Lower leg skin (tissue), 3 donors: ENCODE data around the gene FAM210B.

Experiments used
- POLR2A ChIP-seq, 2 donors: fragments of 450-650 bp; IDR thresholded peaks; one replicate each; pipeline ENCODE4 v1.6.1; 2016 to 2017; ENCODE audit warnings: antibody characterized with exemption in 2 of 2, mild to moderate bottlenecking in 1 of 2, moderate library complexity in 1 of 2
- TF ChIP-seq, protein P1 (sequence below), 3 donors: fragments of 450-650 bp; IDR thresholded peaks; one replicate each; pipeline ENCODE4 v1.5.1; 2016; ENCODE audit warnings: antibody characterized with exemption in 3 of 3, mild to moderate bottlenecking in 3 of 3, moderate library complexity in 2 of 3

- TF ChIP-seq POLR2A (IDR thresholded peaks at IDR 0.05), result no peak
- TF ChIP-seq, protein P1, sequence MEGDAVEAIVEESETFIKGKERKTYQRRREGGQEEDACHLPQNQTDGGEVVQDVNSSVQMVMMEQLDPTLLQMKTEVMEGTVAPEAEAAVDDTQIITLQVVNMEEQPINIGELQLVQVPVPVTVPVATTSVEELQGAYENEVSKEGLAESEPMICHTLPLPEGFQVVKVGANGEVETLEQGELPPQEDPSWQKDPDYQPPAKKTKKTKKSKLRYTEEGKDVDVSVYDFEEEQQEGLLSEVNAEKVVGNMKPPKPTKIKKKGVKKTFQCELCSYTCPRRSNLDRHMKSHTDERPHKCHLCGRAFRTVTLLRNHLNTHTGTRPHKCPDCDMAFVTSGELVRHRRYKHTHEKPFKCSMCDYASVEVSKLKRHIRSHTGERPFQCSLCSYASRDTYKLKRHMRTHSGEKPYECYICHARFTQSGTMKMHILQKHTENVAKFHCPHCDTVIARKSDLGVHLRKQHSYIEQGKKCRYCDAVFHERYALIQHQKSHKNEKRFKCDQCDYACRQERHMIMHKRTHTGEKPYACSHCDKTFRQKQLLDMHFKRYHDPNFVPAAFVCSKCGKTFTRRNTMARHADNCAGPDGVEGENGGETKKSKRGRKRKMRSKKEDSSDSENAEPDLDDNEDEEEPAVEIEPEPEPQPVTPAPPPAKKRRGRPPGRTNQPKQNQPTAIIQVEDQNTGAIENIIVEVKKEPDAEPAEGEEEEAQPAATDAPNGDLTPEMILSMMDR (IDR thresholded peaks at IDR 0.05), result no peak
Measured at GRCh38 chr20:56393653-56394052, 34.9 kb downstream of the FAM210B start.
